DMS53 treated with DMSO at 0.1 percent for 48 hours (cell line): ENCODE results near the gene CGA.

Experiments
- DNase-seq: peaks from one replicate; lab custom pipeline; 2025; ENCODE audit not compliant: unreplicated experiment; lab: John Stamatoyannopoulos, UW

CGA gene

GRCh38 chr6:87089135-87089534 is 5.8 kb downstream of the CGA start:
- DNase-seq, result no peak

- no peak for DNase-seq
These were observed 6.8 kb downstream of the CGA start for GRCh38 chr6:87088076-87088475.

GRCh38 chr6:87082160-87082721 is 12.7 kb downstream of the CGA start:
- DNase-seq, result no peak

GRCh38 chr6:87078983-87079616 is 15.8 kb downstream of the CGA start:
- peak; percentile 28 for DNase-seq

- DNase-seq, result no peak
These were observed 19.7 kb downstream of the CGA start for GRCh38 chr6:87075168-87075567.

GRCh38 chr6:87074101-87074621 is 20.7 kb downstream of the CGA start:
- DNase-seq, result peak; percentile 79

- no peak for DNase-seq
These were observed 23.2 kb downstream of the CGA start for GRCh38 chr6:87071683-87072082.

GRCh38 chr6:87070741-87071140 is 24.2 kb downstream of the CGA start:
- DNase-seq, result no peak

GRCh38 chr6:87068795-87069194 is 26.1 kb downstream of the CGA start:
- no peak for DNase-seq

- peak; percentile 49 for DNase-seq
These were observed 28.2 kb downstream of the CGA start for GRCh38 chr6:87066449-87067333.

- DNase-seq, result no peak
These were observed 29.8 kb downstream of the CGA start for GRCh38 chr6:87065117-87065516.

GRCh38 chr6:87059943-87060342 is 35.0 kb downstream of the CGA start:
- DNase-seq, result no peak

- no peak for DNase-seq
These were observed 40.6 kb downstream of the CGA start for GRCh38 chr6:87054143-87054833.

- DNase-seq, result no peak
These were observed 41.6 kb downstream of the CGA start for GRCh38 chr6:87053312-87053711.

- DNase-seq, result no peak
These were observed 45.1 kb downstream of the CGA start for GRCh38 chr6:87049779-87050178.

- no peak for DNase-seq
These were observed 49.3 kb downstream of the CGA start for GRCh38 chr6:87045521-87046075.

- DNase-seq, result no peak
These were observed 54.2 kb downstream of the CGA start for GRCh38 chr6:87040729-87041128.
